Fibroblast of peridontal ligament (primary cell): Measurements from ENCODE around the gene SMG9.
"Not testable (repeated sequence)": the region's sequence is repeated elsewhere in the genome, so short reads cannot be mapped to it uniquely, and the experiment has no call there.

Experiments used
- DNase-seq: peaks from one replicate; pipeline ENCODE4 v3.0.0-alpha.2; 2010; ENCODE audit errors: extremely low read depth

The SMG9 gene

GRCh38 chr19:43690890-43691289 lies 63.9 kb downstream of the SMG9 start:
- no peak for DNase-seq

GRCh38 chr19:43690444-43690843 lies 64.3 kb downstream of the SMG9 start:
- DNase-seq = no peak

- no peak for DNase-seq
Measured at GRCh38 chr19:43688059-43688701, 66.6 kb downstream of the SMG9 start.

GRCh38 chr19:43687660-43687997 lies 67.1 kb downstream of the SMG9 start:
- DNase-seq = no peak

GRCh38 chr19:43684326-43684725 lies 70.4 kb downstream of the SMG9 start:
- no peak for DNase-seq

- DNase-seq = no peak
Measured at GRCh38 chr19:43683905-43684304, 70.9 kb downstream of the SMG9 start.

- DNase-seq = no peak
Measured at GRCh38 chr19:43682824-43683661, 71.7 kb downstream of the SMG9 start.

GRCh38 chr19:43682269-43682668 lies 72.5 kb downstream of the SMG9 start:
- DNase-seq = not testable (repeated sequence)

GRCh38 chr19:43681821-43682220 lies 72.9 kb downstream of the SMG9 start:
- DNase-seq = no peak

- DNase-seq = no peak
Measured at GRCh38 chr19:43678512-43679261, 76.1 kb downstream of the SMG9 start.
